HepG2 (cell line): ENCODE results near the gene ACAD8. TPM values are rescaled to one million over a fixed set of nuclear protein-coding genes. Genes with fewer than 3 reads are reported as not detected.

Experiments
- CBX1 ChIP-seq: IDR thresholded peaks from one replicate; pipeline ENCODE4 v1.6.1; 2016; ENCODE audit warnings: antibody characterized with exemption, low read depth
- HNRNPL ChIP-seq: fragments of 200-400 bp; formaldehyde crosslinking; IDR thresholded peaks from 2 replicates; pipeline ENCODE4 v1.6.1; 2017; ENCODE audit warnings: mild to moderate bottlenecking, low read depth, low read length
- HNRNPUL1 ChIP-seq: fragments of 200-400 bp; formaldehyde crosslinking; IDR thresholded peaks from 2 replicates; pipeline ENCODE4 v1.6.1; 2017; ENCODE audit warnings: low read depth, mild to moderate bottlenecking, low read length, moderate library complexity
- RBM39 ChIP-seq: fragments of 200-400 bp; formaldehyde crosslinking; IDR thresholded peaks from one replicate; pipeline ENCODE4 v1.6.1; 2018; ENCODE audit warnings: antibody characterized with exemption, mild to moderate bottlenecking, low read depth, low read length; ENCODE audit not compliant: poor library complexity, severe bottlenecking
- REPIN1 ChIP-seq: sonication (generic); formaldehyde crosslinking; IDR thresholded peaks from 2 replicates; pipeline ENCODE4 v1.8.0; 2022; ENCODE audit warnings: missing genetic modification reagents, low read depth, mild to moderate bottlenecking, borderline replicate concordance
- SSRP1 ChIP-seq: IDR thresholded peaks from 2 replicates; pipeline ENCODE4 v1.6.1; 2016; ENCODE audit warnings: control low read depth
- ZFP90 ChIP-seq: sonication (generic); formaldehyde crosslinking; IDR thresholded peaks from 2 replicates; pipeline ENCODE4 v1.8.0; 2022; ENCODE audit warnings: missing genetic modification reagents, mild to moderate bottlenecking, inconsistent platforms, borderline replicate concordance
- ZNF674 ChIP-seq: sonication (generic); formaldehyde crosslinking; IDR thresholded peaks from 2 replicates; pipeline ENCODE4 v1.5.0; 2020; ENCODE audit warnings: low read depth, mild to moderate bottlenecking, missing genetic modification reagents
- polyA plus RNA-seq, 8 experiments: library from polyadenylated mRNA; depleted of rRNA in 3 of 8; stranded (reverse) in 7 of 8; unstranded in 1 of 8; fragments of >200 nt; fragmentation: Illumina TruSeq in 4 of 8; extraction: Trizol in 4 of 8; gene quantifications; 2 replicates each; pipeline versions ENCODE4 v1.2.1 to v1.2.3, GENCODE V29; 2011 to 2016; ENCODE audit warnings: low read depth in 4 of 8, missing spikeins in 1 of 8, mixed read lengths in 1 of 8; ENCODE audit not compliant: insufficient read depth in 1 of 8
- total RNA-seq, 5 experiments: library from RNA; depleted of rRNA; stranded (reverse); fragments of >200 nt; fragmentation: Illumina TruSeq; extraction: Trizol; gene quantifications; 2 replicates each; pipeline ENCODE4 v1.2.3, GENCODE V29; 2016; ENCODE audit warnings: low read depth in 1 of 5
- TF ChIP-seq, protein P1 (sequence below): sonication (generic); formaldehyde crosslinking; IDR thresholded peaks from 2 replicates; pipeline ENCODE4 v1.4.0; 2020; ENCODE audit warnings: mild to moderate bottlenecking, missing genetic modification reagents
- TF ChIP-seq, protein P2 (sequence below): sonication (generic); formaldehyde crosslinking; IDR thresholded peaks from 2 replicates; pipeline ENCODE4 v1.4.0; 2020; ENCODE audit warnings: missing genetic modification reagents, borderline replicate concordance
- TF ChIP-seq, protein P3 (sequence below): IDR thresholded peaks from 2 replicates; pipeline ENCODE4 v1.6.1; 2016; ENCODE audit warnings: mild to moderate bottlenecking, missing biosample characterization, missing genetic modification reagents
- TF ChIP-seq, protein P4 (sequence below): sonication (generic); formaldehyde crosslinking; IDR thresholded peaks from 2 replicates; pipeline ENCODE4 v1.5.1; 2020; ENCODE audit warnings: missing genetic modification reagents, mild to moderate bottlenecking, borderline replicate concordance

The ACAD8 gene
- total and polyA plus RNA-seq, 2 of the 13 experiments (the other 11 are each of a cell fraction or from before 2014, with no cell fraction given) = 13.5 to 20.3 TPM

DNA sequence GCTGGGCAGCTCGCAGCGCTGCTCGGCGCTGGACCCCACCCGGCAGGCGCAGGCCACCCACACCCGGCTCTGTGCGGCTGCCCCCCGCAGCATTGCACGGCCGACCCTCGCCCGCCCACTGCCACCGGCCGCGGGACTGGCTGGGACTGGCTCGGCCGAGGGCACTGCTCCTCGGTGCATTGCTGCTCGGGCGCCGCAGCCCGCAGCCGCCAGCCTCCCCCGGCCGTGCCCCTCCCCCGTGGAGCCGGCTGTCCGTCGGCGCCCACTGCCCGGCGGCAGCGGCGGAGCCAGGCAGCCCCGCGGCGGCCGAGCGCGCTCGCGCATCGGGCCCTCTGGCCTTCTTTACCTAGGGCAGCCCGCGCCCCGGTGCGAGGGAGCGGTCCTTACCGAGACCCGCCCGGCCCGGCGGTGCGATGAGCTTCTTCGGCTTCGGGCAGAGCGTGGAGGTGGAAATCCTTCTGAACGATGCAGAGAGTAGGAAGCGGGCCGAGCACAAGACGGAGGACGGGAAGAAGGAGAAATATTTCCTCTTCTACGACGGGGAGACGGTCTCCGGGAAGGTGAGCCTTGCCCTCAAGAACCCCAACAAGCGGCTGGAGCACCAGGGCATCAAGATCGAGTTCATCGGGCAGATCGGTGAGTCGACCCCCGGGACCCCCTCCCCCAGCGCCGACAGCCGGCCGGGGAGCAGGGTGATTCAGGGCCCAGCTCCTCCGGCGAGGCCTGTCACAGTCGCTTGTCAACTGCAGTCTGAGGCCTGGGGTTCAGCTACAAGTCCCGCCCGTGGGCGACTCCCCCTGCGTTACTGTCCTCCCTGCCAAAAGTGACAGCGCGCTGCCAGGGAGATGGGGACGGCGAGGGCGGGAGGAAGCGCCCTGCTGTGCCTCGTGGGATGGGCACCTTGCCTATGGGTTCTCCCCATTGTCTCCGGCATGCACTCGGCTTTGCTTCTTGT lies 28.4 kb upstream of the ACAD8 start (continued):
- TF ChIP-seq, protein P1, sequence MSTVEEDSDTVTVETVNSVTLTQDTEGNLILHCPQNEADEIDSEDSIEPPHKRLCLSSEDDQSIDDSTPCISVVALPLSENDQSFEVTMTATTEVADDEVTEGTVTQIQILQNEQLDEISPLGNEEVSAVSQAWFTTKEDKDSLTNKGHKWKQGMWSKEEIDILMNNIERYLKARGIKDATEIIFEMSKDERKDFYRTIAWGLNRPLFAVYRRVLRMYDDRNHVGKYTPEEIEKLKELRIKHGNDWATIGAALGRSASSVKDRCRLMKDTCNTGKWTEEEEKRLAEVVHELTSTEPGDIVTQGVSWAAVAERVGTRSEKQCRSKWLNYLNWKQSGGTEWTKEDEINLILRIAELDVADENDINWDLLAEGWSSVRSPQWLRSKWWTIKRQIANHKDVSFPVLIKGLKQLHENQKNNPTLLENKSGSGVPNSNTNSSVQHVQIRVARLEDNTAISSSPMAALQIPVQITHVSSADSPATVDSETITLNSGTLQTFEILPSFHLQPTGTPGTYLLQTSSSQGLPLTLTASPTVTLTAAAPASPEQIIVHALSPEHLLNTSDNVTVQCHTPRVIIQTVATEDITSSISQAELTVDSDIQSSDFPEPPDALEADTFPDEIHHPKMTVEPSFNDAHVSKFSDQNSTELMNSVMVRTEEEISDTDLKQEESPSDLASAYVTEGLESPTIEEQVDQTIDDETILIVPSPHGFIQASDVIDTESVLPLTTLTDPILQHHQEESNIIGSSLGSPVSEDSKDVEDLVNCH = no peak
- TF ChIP-seq ZFP90 (CRISPR knock-in tag) (0 out of 2 replicates have a peak, but pooled peaks have one; percentile 34), RBM39 (peak; percentile 5), REPIN1 (CRISPR knock-in tag) (no peak), HNRNPL (no peak), CBX1 (peak; percentile 38), SSRP1 (CRISPR knock-in tag) (no peak), ZNF674 (CRISPR knock-in tag) (peak; percentile 75; the same call in 1 of the 2 replicates), HNRNPUL1 (no peak)
- TF ChIP-seq, protein P2, sequence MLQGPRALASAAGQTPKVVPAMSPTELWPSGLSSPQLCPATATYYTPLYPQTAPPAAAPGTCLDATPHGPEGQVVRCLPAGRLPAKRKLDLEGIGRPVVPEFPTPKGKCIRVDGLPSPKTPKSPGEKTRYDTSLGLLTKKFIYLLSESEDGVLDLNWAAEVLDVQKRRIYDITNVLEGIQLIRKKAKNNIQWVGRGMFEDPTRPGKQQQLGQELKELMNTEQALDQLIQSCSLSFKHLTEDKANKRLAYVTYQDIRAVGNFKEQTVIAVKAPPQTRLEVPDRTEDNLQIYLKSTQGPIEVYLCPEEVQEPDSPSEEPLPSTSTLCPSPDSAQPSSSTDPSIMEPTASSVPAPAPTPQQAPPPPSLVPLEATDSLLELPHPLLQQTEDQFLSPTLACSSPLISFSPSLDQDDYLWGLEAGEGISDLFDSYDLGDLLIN (CRISPR knock-in tag) = 0 out of 2 replicates have a peak, but pooled peaks have one; percentile 42
- TF ChIP-seq, protein P3, sequence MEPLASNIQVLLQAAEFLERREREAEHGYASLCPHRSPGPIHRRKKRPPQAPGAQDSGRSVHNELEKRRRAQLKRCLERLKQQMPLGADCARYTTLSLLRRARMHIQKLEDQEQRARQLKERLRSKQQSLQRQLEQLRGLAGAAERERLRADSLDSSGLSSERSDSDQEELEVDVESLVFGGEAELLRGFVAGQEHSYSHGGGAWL (CRISPR knock-in tag) = no peak
- TF ChIP-seq, protein P4, sequence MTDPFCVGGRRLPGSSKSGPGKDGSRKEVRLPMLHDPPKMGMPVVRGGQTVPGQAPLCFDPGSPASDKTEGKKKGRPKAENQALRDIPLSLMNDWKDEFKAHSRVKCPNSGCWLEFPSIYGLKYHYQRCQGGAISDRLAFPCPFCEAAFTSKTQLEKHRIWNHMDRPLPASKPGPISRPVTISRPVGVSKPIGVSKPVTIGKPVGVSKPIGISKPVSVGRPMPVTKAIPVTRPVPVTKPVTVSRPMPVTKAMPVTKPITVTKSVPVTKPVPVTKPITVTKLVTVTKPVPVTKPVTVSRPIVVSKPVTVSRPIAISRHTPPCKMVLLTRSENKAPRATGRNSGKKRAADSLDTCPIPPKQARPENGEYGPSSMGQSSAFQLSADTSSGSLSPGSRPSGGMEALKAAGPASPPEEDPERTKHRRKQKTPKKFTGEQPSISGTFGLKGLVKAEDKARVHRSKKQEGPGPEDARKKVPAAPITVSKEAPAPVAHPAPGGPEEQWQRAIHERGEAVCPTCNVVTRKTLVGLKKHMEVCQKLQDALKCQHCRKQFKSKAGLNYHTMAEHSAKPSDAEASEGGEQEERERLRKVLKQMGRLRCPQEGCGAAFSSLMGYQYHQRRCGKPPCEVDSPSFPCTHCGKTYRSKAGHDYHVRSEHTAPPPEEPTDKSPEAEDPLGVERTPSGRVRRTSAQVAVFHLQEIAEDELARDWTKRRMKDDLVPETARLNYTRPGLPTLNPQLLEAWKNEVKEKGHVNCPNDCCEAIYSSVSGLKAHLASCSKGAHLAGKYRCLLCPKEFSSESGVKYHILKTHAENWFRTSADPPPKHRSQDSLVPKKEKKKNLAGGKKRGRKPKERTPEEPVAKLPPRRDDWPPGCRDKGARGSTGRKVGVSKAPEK (CRISPR knock-in tag) = no peak
